C4-2B (cell line): ENCODE data around the gene PHF24.

Source experiments
- CTCF ChIP-seq: fragments of 450-650 bp; conservative IDR thresholded peaks from 2 replicates; pipeline ENCODE4 v1.5.1; 2017; ENCODE audit warnings: mild to moderate bottlenecking
- ZFX ChIP-seq: fragments of 450-650 bp; IDR thresholded peaks from 2 replicates; pipeline ENCODE4 v1.6.1; 2017

- TF ChIP-seq CTCF (no peak), ZFX (no peak)
Observed at GRCh38 chr9:34987160-34987901, 29.2 kb downstream of the PHF24 start.
